Measurements from ENCODE around the gene TMEM116.

Gene TMEM116

DNA sequence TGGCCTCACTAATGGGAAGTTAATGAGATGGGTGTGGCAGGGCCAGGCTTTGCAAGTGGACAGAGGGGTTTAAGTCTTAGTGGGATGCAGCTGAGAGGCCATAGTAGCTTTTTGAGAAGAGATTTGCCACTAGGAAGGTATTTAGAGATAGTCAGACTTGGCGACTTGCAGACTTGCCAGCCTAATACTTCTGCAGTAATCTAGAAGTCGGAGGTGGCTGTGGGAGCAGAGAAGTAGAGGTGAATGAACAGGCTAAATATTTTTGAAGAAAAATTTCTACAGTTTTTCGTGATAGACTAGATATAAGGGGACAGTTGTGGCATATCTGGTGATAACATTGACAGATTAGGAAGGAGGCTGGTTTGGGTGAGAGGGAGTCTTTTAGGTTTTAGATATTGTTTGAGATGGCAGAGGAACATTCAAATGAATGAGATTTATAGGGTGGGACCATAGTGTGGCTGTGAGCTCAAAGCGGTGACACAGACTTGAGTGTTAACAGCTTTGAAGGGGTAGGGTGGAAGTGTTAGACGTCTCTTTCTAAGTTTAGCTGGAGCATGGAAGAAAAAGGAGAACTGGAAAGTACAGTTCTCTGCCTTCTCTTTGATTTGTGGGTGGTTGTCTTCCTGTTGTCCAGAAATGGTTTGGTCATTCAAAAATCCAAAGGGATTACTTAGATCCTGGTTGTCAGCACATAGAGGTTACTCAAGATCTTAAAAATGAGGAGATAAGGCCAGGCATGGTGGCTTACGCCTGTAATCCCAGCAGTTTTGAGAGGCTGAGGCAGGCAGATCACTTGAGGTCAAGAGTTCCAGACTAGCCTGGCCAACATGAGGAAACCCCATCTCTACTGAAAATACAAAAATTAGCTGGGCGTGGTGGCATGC lies 126.1 kb downstream of the TMEM116 start:
- ChIA-PET CTCF (no interaction called here), POLR2A (no interaction called here)
- TF ChIP-seq FOXK2 (IDR thresholded peaks at IDR 0.05), result no peak
- no peak for TF ChIP-seq CTBP1 (IDR thresholded peaks at IDR 0.05; ENCODE audit: borderline replicate concordance)
- no peak for TF ChIP-seq ELF4 (IDR thresholded peaks at IDR 0.05)
- TF ChIP-seq BHLHE40 (IDR thresholded peaks at IDR 0.05; ENCODE audit: borderline replicate concordance), result no peak
- TF ChIP-seq SUZ12 (IDR thresholded peaks at IDR 0.05), result no peak
- no peak for TF ChIP-seq TARDBP (IDR thresholded peaks at IDR 0.05)
- TF ChIP-seq FOXM1 (IDR thresholded peaks at IDR 0.05; ENCODE audit: borderline replicate concordance), result no peak
- no peak for TF ChIP-seq FOXA1 (IDR thresholded peaks at IDR 0.05)
- TF ChIP-seq L3MBTL2 (conservative IDR thresholded peaks at IDR 0.05), result no peak
- TF ChIP-seq ZNF384 (IDR thresholded peaks at IDR 0.05), result no peak
- TF ChIP-seq, protein P1, sequence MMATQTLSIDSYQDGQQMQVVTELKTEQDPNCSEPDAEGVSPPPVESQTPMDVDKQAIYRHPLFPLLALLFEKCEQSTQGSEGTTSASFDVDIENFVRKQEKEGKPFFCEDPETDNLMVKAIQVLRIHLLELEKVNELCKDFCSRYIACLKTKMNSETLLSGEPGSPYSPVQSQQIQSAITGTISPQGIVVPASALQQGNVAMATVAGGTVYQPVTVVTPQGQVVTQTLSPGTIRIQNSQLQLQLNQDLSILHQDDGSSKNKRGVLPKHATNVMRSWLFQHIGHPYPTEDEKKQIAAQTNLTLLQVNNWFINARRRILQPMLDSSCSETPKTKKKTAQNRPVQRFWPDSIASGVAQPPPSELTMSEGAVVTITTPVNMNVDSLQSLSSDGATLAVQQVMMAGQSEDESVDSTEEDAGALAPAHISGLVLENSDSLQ (IDR thresholded peaks at IDR 0.05), result no peak
- no peak for TF ChIP-seq ARNT (IDR thresholded peaks at IDR 0.05)
- no peak for TF ChIP-seq NFRKB (IDR thresholded peaks at IDR 0.05)
- no peak for DNase-seq (ENCODE audit: extremely low spot score)

- POLR2A ChIA-PET, result no interaction called here
- CTCF ChIA-PET, result no interaction called here
- no peak for DNase-seq (ENCODE audit: extremely low spot score)
- TF ChIP-seq FOXK2 (IDR thresholded peaks at IDR 0.05) (no peak), CTBP1 (IDR thresholded peaks at IDR 0.05; ENCODE audit: borderline replicate concordance) (no peak), ARNT (IDR thresholded peaks at IDR 0.05) (no peak)
Observed at GRCh38 chr12:111881716-111882115, 131.2 kb downstream of the TMEM116 start.
